NOMO-1 (cell line): ENCODE results near the gene MCUB.
A peak's percentile ranks its signal among the peaks of the same experiment; 100 is the strongest.
"Not testable (repeated sequence)": the region's sequence is repeated elsewhere in the genome, so short reads cannot be mapped to it uniquely, and the experiment has no call there.

Experiments used
- DNase-seq, 2 experiments: peaks; one replicate each; lab custom pipeline; 2025; ENCODE audit not compliant: unreplicated experiment in 2 of 2; lab: John Stamatoyannopoulos, UW

Gene MCUB

GRCh38 chr4:109559983-109560686 is at the start of gene MCUB:
Gene MCUB, plus strand, starts transcription at chr4:109560246. Its CDS starts 92 bp downstream, at chr4:109560338.
- peak; percentile 76 to 82 for DNase-seq

GRCh38 chr4:109510687-109511086 is 49.4 kb upstream of the MCUB start:
- DNase-seq: no peak

DNA sequence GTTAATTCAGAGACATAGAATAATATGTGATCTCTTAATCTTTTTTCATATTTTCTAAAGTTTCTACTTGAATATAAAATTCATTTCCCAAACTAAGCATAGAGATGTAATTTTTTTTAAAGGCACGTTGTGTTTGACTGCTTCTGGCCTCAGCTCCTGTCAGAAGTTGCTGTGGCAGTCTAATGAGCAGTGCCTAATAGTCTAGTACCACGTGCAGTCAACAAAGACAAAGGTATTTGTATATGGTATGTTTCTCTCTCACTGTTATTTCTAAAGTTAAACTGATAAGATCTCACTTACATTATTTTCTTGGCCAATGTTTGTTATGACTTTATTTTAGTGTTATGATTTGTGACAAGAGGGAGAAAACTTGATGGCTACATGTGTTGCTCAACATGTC is 48.6 kb upstream of the MCUB start:
- no peak for DNase-seq

DNA sequence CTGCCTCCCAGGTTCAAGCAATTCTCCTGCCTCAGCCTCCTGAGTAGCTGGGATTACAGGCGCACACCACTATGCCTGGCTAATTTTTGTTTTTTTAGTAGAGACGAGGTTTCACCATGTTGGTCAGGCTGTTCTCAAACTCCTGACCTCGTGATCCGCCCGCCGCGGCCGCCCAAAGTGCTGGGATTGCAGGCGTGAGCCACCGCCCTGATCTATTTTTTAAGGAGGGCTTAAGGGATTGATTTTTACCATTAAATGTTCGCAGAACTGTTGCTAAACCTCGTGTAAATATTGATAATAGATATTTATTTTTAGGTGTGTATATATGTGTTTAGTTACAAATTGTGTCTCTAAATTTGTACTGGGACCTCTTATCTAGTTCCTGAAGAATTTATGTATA is 46.7 kb upstream of the MCUB start:
- DNase-seq: not testable (repeated sequence)

DNA sequence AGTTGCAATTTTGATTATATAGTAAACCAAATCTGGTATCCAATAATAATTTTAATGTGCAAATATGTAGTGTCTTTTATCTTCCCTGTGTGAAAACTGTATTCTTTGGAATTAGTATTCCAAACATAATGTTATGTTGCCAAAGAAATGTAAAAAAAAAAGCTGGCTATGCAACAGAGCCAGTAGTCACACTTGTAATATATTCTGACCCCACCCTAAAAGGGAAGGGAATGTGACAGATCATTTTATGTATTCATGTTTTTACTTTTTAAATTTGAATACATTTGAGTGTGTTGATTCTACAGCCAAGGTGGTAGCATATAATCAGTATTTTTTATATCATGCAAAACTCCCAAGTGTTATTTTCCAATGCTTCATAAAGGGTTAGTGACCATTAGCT is 27.9 kb upstream of the MCUB start:
- DNase-seq: no peak

DNA sequence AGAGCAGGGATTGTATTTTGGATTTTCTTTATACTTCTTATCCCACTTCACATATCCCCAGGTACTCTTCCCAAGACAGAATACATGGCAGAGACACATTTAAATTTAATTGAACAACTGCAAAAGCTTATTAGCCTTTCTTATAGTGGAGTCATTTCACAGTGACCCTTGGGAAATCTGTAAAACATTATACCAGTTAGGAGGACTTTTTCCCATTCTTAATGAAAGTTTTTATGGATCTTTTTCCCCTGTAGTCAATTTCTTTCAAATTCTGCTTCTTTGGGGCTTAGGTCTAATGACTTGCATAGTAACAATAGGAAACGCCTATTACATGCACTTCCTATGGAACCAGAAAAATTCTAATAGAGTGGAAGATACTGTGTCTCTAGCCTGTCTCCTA is 14.6 kb upstream of the MCUB start:
- DNase-seq: no peak

- DNase-seq: no peak
Measured at GRCh38 chr4:109547394-109547793, 12.7 kb upstream of the MCUB start.

GRCh38 chr4:109548655-109549054 is 11.4 kb upstream of the MCUB start:
- DNase-seq: peak; percentile 72 to 86

DNA sequence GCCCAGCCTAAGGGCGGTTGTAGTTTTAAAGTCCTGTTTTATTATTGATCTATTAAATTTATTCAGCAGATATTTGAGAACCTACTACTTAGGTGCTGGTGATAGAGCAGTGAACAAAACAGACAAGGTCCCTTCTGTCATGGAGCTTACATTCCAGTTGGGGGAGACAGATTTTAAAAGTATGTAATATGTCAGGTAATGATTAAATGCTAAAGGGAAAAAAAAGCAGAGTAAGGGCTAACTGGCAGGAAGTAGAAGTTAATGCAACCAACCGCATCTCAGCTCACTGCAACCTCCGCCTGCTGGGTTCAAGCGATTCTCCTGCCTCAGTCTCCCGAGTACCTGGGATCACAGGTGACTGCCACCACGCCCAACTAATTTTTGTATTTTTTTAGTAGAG is 7.8 kb upstream of the MCUB start:
- DNase-seq: no peak

- no peak for DNase-seq
Measured at GRCh38 chr4:109553130-109553529, 6.9 kb upstream of the MCUB start.

DNA sequence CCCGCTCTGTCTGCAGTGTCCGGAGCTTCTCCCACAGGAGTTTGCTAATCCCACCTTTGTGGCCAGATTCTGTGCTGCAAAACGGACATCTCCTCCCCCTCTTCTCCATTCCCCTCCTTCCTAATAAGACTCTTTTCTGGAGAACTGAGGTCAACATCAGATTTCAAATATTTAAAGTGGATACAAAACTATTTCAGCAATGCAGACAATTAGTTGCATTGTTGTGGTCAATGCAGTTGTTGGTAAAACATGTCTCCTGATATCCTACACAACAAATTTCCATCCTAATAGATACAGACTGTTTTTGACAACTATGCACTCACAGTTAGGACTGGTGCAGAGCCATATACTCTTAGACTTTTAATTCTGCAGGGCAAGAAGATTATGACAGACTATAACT is 5.1 kb upstream of the MCUB start:
- DNase-seq: no peak

DNA sequence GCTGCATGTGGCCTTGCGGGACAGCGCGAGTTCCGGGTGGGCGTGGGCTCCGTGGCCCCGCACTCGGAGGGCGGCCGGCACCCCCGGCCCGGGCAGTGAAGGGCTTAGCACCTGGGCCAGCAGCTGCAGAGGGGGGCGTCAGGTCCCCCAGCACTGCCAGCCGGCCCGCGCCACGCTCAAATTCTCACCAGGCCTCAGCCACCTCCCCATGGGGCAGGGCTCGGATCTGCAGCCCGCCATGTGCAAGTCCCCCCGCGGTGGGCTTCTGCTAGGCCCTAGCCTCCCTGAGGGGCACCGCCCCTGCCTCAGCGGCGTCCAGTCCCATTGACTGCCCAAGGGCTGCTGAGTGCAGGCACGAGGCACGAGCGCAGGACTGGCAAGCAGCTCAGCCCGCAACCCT is 2.6 kb upstream of the MCUB start:
- DNase-seq: no peak

DNA sequence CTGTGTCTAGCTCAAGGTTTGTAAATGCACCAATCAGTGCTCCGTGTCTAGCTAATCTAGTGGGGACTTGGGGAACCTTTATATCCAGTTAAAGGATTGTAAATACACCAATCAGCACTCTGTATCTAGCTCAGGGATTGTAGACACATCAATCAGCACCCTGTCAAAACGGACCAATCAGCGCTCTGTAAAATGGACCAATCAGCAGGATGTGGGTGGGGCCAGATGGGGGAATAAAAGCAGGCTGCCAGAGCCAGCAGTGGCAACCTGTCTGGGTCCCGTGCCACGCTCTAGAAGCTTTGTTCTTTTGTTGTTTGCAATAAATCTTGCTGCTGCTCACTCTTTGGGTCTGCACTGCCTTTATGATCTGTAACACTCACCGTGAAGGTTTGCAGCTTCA is 2.0 kb upstream of the MCUB start:
- DNase-seq: not testable (repeated sequence)

GRCh38 chr4:109559625-109559982 is 442 bp upstream of the MCUB start:
- no peak for DNase-seq

DNA sequence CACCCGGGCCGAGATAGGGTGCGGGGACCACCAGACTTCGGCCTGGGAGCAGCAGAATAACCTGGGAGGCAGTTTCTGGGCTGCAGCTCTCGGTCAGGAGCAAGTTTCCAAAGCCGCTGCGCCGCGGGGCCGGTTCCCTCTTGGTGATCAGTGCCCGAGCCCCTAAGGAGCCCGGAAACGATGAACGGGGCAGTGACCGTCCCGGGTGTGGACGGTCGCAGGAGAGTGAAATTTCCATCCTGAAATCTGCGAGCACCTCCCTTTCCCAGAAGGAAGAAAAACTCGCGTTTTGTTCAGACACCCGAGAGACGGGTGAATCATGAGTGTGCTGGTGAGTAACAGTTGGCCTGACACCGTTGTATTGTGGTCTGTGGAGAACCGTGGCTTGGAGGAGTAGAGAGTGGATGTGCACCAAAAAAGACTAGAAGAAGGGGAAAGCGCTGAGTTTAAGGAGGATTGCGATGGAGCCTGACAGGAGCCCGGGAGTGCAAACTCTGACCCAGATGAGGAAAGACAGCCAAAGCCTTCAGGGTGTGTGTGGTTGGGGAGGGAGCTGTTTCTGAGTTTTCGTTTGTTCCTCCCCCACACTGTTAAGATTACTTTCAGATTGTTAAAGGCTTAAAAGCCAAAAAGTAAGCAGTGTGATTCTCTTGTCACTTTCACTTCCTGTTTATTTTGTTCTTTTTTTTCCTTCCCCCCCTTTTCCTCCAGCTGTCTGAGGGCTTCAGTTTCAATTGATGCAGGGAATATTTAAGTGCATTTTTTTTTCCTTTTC is 828 bp downstream of the MCUB start:
- DNase-seq: peak; percentile 83 to 85

DNA sequence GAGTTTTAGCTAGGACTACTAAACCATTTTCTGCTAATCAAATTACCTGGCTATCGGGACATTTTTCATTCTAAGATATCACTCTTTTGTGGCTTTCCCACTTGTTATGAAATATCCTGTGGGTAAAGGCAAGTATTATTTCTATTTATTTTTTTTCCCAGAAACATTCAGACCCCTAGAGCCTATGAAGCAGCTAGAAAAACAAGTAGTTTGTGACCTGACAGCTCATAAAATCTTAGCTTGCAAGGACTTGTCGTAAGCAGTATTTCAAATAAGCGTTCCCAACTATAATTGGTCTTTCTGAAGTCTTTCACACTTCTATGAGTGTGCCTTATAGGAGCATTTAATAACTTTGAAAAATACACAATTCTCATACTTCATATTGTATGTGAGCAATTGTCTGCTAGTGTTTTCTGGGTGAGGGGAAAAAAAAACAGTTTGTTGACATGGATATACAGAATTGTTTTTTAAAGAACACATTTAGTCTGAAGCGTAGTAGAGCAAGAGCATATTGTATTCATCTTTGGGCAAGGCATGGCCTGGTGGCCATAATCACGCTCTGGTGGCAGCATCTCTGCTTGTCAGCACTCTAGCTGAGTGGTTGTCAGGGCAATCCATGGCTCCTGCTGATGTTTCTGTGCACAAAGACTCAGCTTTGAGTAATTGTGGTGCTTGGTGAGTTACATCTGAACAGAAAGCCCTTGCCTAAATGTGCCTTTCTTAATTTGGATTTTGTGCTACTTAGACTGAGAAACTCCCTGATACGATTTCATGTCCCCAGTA is 2.6 kb downstream of the MCUB start:
- no peak for DNase-seq

DNA sequence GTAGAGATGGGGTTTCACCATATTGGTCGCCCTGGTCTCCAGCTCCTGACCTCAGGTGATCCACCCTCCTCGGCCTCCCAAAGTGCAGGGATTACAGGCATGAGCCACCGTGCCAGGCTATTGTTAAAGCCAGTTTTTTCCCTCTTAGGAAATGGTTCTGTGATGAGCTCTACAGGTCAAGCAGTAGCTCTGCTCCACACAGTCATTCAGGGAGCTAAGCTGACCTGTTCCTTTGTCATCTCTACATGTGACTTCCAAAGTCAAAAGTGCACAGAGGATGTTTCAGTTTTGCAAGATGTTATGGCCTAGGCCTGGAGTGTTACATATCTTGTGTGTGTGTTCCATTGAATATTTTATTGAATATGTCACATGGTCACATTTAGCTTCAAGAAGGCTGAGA is 11.4 kb downstream of the MCUB start:
- no peak for DNase-seq

DNA sequence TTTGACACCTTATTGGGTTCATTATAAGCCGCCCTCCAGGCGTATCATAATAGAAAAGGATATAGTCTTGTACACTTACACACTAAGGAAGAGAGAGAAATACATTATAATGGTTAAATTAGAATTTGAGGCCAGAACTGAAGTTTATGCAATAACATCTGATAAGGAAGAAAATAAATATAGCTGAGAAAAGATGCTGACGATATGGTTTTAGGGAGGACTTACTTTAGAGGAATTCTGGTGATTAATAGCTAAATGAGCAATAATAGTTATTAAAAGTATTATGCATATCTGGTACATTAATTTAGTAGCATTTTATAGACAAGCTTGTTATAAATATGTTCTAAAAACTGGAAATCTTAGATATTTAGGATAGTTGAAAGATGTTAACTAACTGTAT is 12.1 kb downstream of the MCUB start:
- DNase-seq: no peak

DNA sequence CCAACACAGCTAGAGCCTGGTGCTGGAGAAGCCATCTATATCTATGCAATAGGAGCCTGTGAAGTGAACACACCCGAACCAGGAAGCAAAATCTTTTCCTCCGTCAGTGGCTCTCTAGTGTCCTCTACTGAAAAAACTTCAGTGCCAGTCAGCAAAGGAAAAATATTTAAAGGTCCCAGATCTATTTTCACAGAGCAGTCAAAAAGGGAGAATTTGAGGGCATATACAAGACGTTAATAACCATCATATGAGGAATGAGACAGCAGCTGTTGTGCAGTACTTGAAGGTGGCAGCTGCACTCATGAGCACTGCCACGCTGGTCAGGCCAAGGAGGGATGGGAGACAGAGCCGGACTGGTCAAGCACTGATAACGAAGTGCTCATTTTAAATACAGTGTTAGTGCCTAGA is 14.4 kb downstream of the MCUB start:
- DNase-seq: peak in 1 of 2 experiments; percentile 11

DNA sequence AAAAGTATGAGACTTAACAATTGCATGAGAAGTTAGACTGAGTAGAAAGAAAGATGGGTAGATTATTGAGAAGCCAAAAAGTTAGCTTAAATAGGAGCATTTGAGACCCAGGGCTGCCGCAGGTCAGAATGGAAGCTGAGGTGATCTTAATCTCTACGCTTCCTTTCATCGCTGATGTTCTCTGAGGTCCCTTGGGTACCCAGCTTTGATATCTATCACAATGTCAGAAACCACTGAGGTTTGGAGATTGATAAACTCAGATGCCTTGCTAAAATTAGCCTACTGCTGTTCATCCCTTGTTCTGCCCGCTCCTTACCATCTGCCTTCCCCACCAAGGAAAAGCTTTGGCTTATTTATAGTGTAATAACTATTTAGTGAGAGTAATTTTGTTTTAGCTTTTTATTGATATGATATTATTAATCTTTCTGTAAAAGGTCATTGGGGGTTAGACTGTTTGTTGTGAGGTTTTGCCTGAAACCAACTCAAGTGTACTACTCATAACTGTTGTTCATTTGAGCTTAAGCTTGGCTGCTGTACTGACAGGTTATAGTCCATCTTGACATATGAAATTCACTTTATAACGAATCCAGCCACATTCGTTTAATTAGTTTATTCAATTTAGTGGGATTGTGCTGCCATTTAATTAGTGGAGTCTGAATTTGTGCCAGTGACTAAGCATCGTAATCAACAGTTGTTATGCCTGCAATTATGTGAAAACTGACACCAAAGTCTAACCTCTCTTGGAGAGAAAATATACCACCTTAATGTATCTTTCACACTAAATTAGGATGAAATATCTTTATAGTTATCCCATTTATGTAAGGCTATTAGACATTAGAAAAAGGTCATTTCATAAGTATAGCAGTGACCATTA is 15.1 kb downstream of the MCUB start:
- no peak for DNase-seq

DNA sequence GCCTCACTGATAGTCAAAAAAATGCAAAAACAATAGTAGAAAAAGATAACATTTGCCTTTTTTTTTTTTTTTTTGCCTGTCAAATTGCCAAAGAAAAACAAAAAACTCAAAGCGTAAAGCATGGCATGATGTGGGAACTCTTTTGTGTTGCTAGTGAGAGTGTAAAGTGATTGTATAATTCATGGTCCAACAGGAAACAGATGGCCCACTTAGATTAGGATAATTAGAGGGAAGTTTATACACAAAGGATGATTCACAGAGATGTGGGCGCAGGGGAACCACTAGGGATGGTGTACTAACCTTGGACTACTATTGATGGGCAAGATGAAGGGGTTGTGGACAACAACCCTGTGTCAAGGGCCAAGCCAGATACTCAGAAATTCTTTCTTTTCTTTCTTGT is 16.4 kb downstream of the MCUB start:
- DNase-seq: peak; percentile 44 to 79
